ENCODE results near the gene ANKIB1.

Gene ANKIB1

GRCh38 chr7:92295391-92295790, 49.6 kb downstream of the ANKIB1 start:
- Histone ChIP-seq H3K9me3 (ENCODE audit: control insufficient read depth, low read length) (no peaks in the 10 kb centered on the region), H3K27me3 (ENCODE audit: control insufficient read depth in 1 of 2, insufficient read depth in 1 of 2, low read length in 2 of 2) (no peaks in the 10 kb centered on the region), H3K14ac (ENCODE audit: low read length in 2 of 2) (no peak overlapping the region), H4K91ac (ENCODE audit: low read length) (no peak overlapping the region), H3K4me1 (ENCODE audit: control insufficient read depth, insufficient read depth, low read depth, low read length) (peaks cover 3% of the 10 kb centered on the region), H3K27ac (ENCODE audit: low read length, poor library complexity, severe bottlenecking) (no peak overlapping the region), H3K4me2 (ENCODE audit: low read length, poor library complexity, severe bottlenecking) (no peak overlapping the region), H3K36me3 (ENCODE audit: control insufficient read depth in 1 of 2, insufficient read depth in 2 of 2, low read depth in 1 of 2, low read length in 2 of 2) (peaks cover 0 to 27% of the 10 kb centered on the region in 2 experiments), H3K79me1 (replicated peaks; ENCODE audit: low read length, poor library complexity, severe bottlenecking) (peaks cover 15% of the 10 kb centered on the region), H3K23ac (ENCODE audit: low read length in 2 of 2) (no peak overlapping the region), H4K8ac (ENCODE audit: low read length) (no peak overlapping the region), H2AK5ac (ENCODE audit: low read length, severe bottlenecking) (no peak overlapping the region), H3K18ac (ENCODE audit: low read depth in 1 of 2, low read length in 2 of 2) (no peak overlapping the region), H2BK12ac (ENCODE audit: low read length in 2 of 2) (no peak overlapping the region), H2BK15ac (ENCODE audit: low read depth, poor library complexity, severe bottlenecking) (no peak overlapping the region), H3K9ac (ENCODE audit: low read length) (no peak overlapping the region), H3K4ac (ENCODE audit: low read depth in 1 of 2, low read length in 2 of 2) (no peak overlapping the region), H2AFZ (ENCODE audit: low read depth, low read length) (no peak overlapping the region), H3K4me3 (ENCODE audit: insufficient read depth in 1 of 2, low read depth in 1 of 2, low read length in 2 of 2) (no peak overlapping the region), H2BK120ac (ENCODE audit: low read depth, low read length) (no peak overlapping the region), H2BK5ac (ENCODE audit: low read depth, low read length, poor library complexity, severe bottlenecking) (no peak overlapping the region)
- DNase-seq: no peak
- no CpG with 5 or more reads among the region's 1 CpG for WGBS

DNA sequence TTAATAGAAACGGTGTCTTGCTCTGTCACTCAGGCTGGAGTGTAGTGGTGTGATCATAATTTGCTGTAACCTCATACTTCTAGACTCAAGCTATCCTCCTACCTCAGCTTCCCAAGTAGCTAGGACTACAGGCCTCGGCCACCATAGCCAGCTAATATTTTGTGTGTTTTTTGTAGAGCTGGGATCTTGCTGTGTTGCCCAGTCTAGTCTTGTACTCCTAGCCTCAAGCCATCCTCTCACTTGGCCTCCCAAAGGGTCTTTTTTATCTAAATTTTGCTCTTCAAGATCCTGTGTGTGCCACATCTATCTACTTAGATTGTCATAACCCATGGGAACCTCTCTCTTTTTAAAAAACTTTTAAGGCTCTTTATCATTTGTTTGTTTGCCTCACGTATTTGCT, 50.5 kb downstream of the ANKIB1 start:
- H3K4me2 ChIP-seq (ENCODE audit: low read length, poor library complexity, severe bottlenecking): no peak overlapping the region
- H3K36me3 ChIP-seq (ENCODE audit: control insufficient read depth in 1 of 2, insufficient read depth in 2 of 2, low read depth in 1 of 2, low read length in 2 of 2): peaks cover 0 to 34% of the 10 kb centered on the region in 2 experiments
- no peak overlapping the region for H3K14ac ChIP-seq (ENCODE audit: low read length in 2 of 2)
- H3K23ac ChIP-seq (ENCODE audit: low read length in 2 of 2): no peak overlapping the region
- H2BK15ac ChIP-seq (ENCODE audit: low read depth, poor library complexity, severe bottlenecking): no peak overlapping the region
- no peak overlapping the region for H3K9ac ChIP-seq (ENCODE audit: low read length)
- no CpG with 5 or more reads among the region's 3 CpGs for WGBS
- no peak overlapping the region for H3K18ac ChIP-seq (ENCODE audit: low read depth in 1 of 2, low read length in 2 of 2)
- no peaks in the 10 kb centered on the region for H3K9me3 ChIP-seq (ENCODE audit: control insufficient read depth, low read length)
- peaks cover 13% of the 10 kb centered on the region for H3K79me1 ChIP-seq (replicated peaks; ENCODE audit: low read length, poor library complexity, severe bottlenecking)
- no peak overlapping the region for H2BK120ac ChIP-seq (ENCODE audit: low read depth, low read length)
- no peak overlapping the region for H2BK5ac ChIP-seq (ENCODE audit: low read depth, low read length, poor library complexity, severe bottlenecking)
- DNase-seq: no peak
- H2AFZ ChIP-seq (ENCODE audit: low read depth, low read length): no peak overlapping the region
- no peak overlapping the region for H3K27ac ChIP-seq (ENCODE audit: low read length, poor library complexity, severe bottlenecking)
- H3K27me3 ChIP-seq (ENCODE audit: control insufficient read depth in 1 of 2, insufficient read depth in 1 of 2, low read length in 2 of 2): no peaks in the 10 kb centered on the region
- H2AK5ac ChIP-seq (ENCODE audit: low read length, severe bottlenecking): no peak overlapping the region
- no peak overlapping the region for H4K91ac ChIP-seq (ENCODE audit: low read length)
- H3K4ac ChIP-seq (ENCODE audit: low read depth in 1 of 2, low read length in 2 of 2): no peak overlapping the region
- H4K8ac ChIP-seq (ENCODE audit: low read length): no peak overlapping the region
- H2BK12ac ChIP-seq (ENCODE audit: low read length in 2 of 2): no peak overlapping the region
- H3K4me1 ChIP-seq (ENCODE audit: control insufficient read depth, insufficient read depth, low read depth, low read length): peaks cover 3% of the 10 kb centered on the region
- no peak overlapping the region for H3K4me3 ChIP-seq (ENCODE audit: insufficient read depth in 1 of 2, low read depth in 1 of 2, low read length in 2 of 2)

- Histone ChIP-seq H3K79me1 (replicated peaks; ENCODE audit: low read length, poor library complexity, severe bottlenecking) (peaks cover 8% of the 10 kb centered on the region), H3K9ac (ENCODE audit: low read length) (no peak overlapping the region), H4K91ac (ENCODE audit: low read length) (no peak overlapping the region), H3K27me3 (ENCODE audit: control insufficient read depth in 1 of 2, insufficient read depth in 1 of 2, low read length in 2 of 2) (no peaks in the 10 kb centered on the region), H2BK120ac (ENCODE audit: low read depth, low read length) (no peak overlapping the region), H2BK15ac (ENCODE audit: low read depth, poor library complexity, severe bottlenecking) (no peak overlapping the region), H3K14ac (ENCODE audit: low read length in 2 of 2) (no peak overlapping the region), H3K9me3 (ENCODE audit: control insufficient read depth, low read length) (no peaks in the 10 kb centered on the region), H2BK5ac (ENCODE audit: low read depth, low read length, poor library complexity, severe bottlenecking) (no peak overlapping the region), H3K23ac (ENCODE audit: low read length in 2 of 2) (no peak overlapping the region), H3K27ac (ENCODE audit: low read length, poor library complexity, severe bottlenecking) (no peak overlapping the region), H3K4me1 (ENCODE audit: control insufficient read depth, insufficient read depth, low read depth, low read length) (no peaks in the 10 kb centered on the region), H3K36me3 (ENCODE audit: control insufficient read depth in 1 of 2, insufficient read depth in 2 of 2, low read depth in 1 of 2, low read length in 2 of 2) (peaks cover 0 to 39% of the 10 kb centered on the region in 2 experiments), H4K8ac (ENCODE audit: low read length) (no peak overlapping the region), H3K4ac (ENCODE audit: low read depth in 1 of 2, low read length in 2 of 2) (no peak overlapping the region), H3K18ac (ENCODE audit: low read depth in 1 of 2, low read length in 2 of 2) (no peak overlapping the region), H3K4me3 (ENCODE audit: insufficient read depth in 1 of 2, low read depth in 1 of 2, low read length in 2 of 2) (no peak overlapping the region), H2BK12ac (ENCODE audit: low read length in 2 of 2) (no peak overlapping the region), H3K4me2 (ENCODE audit: low read length, poor library complexity, severe bottlenecking) (no peak overlapping the region), H2AK5ac (ENCODE audit: low read length, severe bottlenecking) (no peak overlapping the region), H2AFZ (ENCODE audit: low read depth, low read length) (no peak overlapping the region)
- DNase-seq: no peak
- WGBS: 67% methylated on average over 3 of the region's 3 CpGs
Observed at GRCh38 chr7:92296880-92297445, 51.2 kb downstream of the ANKIB1 start.

DNA sequence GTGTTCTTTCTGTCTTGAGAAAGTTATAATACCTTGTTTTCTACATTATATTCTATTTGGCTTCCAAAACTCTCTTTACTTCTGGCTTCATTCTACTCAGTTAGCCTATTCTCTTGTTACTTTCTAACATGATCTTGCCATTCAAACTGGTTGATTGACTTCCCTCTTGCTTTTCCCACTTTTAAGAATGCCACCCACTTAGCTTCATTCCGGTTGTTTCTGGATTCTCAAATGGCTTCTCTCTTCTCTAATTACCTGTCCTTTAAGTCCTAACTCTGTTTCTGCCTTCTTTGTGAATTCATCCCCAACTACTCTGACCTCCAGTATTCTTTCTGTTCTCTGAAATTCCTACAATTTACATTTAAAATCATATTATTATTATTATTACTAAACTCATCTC, 52.0 kb downstream of the ANKIB1 start:
- no peak overlapping the region for H3K9ac ChIP-seq (ENCODE audit: low read length)
- no peak overlapping the region for H4K8ac ChIP-seq (ENCODE audit: low read length)
- H3K4me1 ChIP-seq (ENCODE audit: control insufficient read depth, insufficient read depth, low read depth, low read length): no peaks in the 10 kb centered on the region
- H4K91ac ChIP-seq (ENCODE audit: low read length): no peak overlapping the region
- no peak overlapping the region for H3K4me3 ChIP-seq (ENCODE audit: insufficient read depth in 1 of 2, low read depth in 1 of 2, low read length in 2 of 2)
- H2BK15ac ChIP-seq (ENCODE audit: low read depth, poor library complexity, severe bottlenecking): no peak overlapping the region
- H3K23ac ChIP-seq (ENCODE audit: low read length in 2 of 2): no peak overlapping the region
- H3K9me3 ChIP-seq (ENCODE audit: control insufficient read depth, low read length): no peaks in the 10 kb centered on the region
- H3K36me3 ChIP-seq (ENCODE audit: control insufficient read depth in 1 of 2, insufficient read depth in 2 of 2, low read depth in 1 of 2, low read length in 2 of 2): peaks cover 0 to 44% of the 10 kb centered on the region in 2 experiments
- H3K14ac ChIP-seq (ENCODE audit: low read length in 2 of 2): no peak overlapping the region
- 92% methylated on average over 1 of the region's 1 CpG for WGBS
- no peak overlapping the region for H2BK5ac ChIP-seq (ENCODE audit: low read depth, low read length, poor library complexity, severe bottlenecking)
- H2AFZ ChIP-seq (ENCODE audit: low read depth, low read length): no peak overlapping the region
- no peak overlapping the region for H2AK5ac ChIP-seq (ENCODE audit: low read length, severe bottlenecking)
- no peak overlapping the region for H3K18ac ChIP-seq (ENCODE audit: low read depth in 1 of 2, low read length in 2 of 2)
- no peak for DNase-seq
- peaks cover 8% of the 10 kb centered on the region for H3K79me1 ChIP-seq (replicated peaks; ENCODE audit: low read length, poor library complexity, severe bottlenecking)
- H2BK12ac ChIP-seq (ENCODE audit: low read length in 2 of 2): no peak overlapping the region
- no peak overlapping the region for H3K4ac ChIP-seq (ENCODE audit: low read depth in 1 of 2, low read length in 2 of 2)
- no peaks in the 10 kb centered on the region for H3K27me3 ChIP-seq (ENCODE audit: control insufficient read depth in 1 of 2, insufficient read depth in 1 of 2, low read length in 2 of 2)
- no peak overlapping the region for H3K4me2 ChIP-seq (ENCODE audit: low read length, poor library complexity, severe bottlenecking)
- no peak overlapping the region for H3K27ac ChIP-seq (ENCODE audit: low read length, poor library complexity, severe bottlenecking)
- no peak overlapping the region for H2BK120ac ChIP-seq (ENCODE audit: low read depth, low read length)
